HT-29 (cell line): Measurements from ENCODE around the gene DEFB110. TPM values are rescaled to one million over a fixed set of nuclear protein-coding genes. Genes with fewer than 3 reads are reported as not detected.

Experiments used
- DNase-seq: peaks from one replicate; pipeline ENCODE4 v3.0.0-alpha.2; 2015; ENCODE audit warnings: low spot score
- total RNA-seq: library from RNA; depleted of rRNA; stranded (reverse); fragments of >200 nt; shearing (Covaris generic); gene quantifications from 2 replicates; pipeline ENCODE4 v1.2.3, GENCODE V29; 2014; rRNA removed

Gene DEFB110
- not detected in 2 replicates for total RNA-seq

- DNase-seq: no peak
Measured at GRCh38 chr6:50021894-50022293, at the start of gene DEFB110. Gene DEFB110 (minus strand): TSS chr6:50021994. CDS start chr6:50021935, 59 bp downstream.

GRCh38 chr6:50070101-50070500 lies 48.3 kb upstream of the DEFB110 start:
- no peak for DNase-seq

GRCh38 chr6:50062051-50062450 lies 40.3 kb upstream of the DEFB110 start:
- DNase-seq: peak; percentile 19

GRCh38 chr6:50056242-50056641 lies 34.4 kb upstream of the DEFB110 start:
- DNase-seq: no peak

GRCh38 chr6:50049829-50050228 lies 28.0 kb upstream of the DEFB110 start, which contains the start of gene DEFB112:
Gene DEFB112 (minus strand): TSS chr6:50049929. CDS start chr6:50049869, 60 bp downstream.
- DNase-seq: no peak

- DNase-seq: no peak
Measured at GRCh38 chr6:50047026-50047425, 25.2 kb upstream of the DEFB110 start.

- peak; percentile 41 for DNase-seq
Measured at GRCh38 chr6:50030777-50031562, 9.2 kb upstream of the DEFB110 start.

- no peak for DNase-seq
Measured at GRCh38 chr6:50030350-50030749, 8.6 kb upstream of the DEFB110 start.

GRCh38 chr6:50025258-50025657 lies 3.5 kb upstream of the DEFB110 start:
- DNase-seq: no peak

- DNase-seq: no peak
Measured at GRCh38 chr6:50007819-50008218, 14.0 kb downstream of the DEFB110 start.

GRCh38 chr6:50003139-50003538 lies 18.7 kb downstream of the DEFB110 start:
- DNase-seq: no peak

GRCh38 chr6:49995278-49995677 lies 26.5 kb downstream of the DEFB110 start:
- DNase-seq: no peak

- no peak for DNase-seq
Measured at GRCh38 chr6:49988900-49989299, 32.9 kb downstream of the DEFB110 start.

- no peak for DNase-seq
Measured at GRCh38 chr6:49987749-49988148, 34.0 kb downstream of the DEFB110 start.

- no peak for DNase-seq
Measured at GRCh38 chr6:49986551-49986950, 35.2 kb downstream of the DEFB110 start.

- no peak for DNase-seq
Measured at GRCh38 chr6:49982046-49982445, 39.7 kb downstream of the DEFB110 start.

- no peak for DNase-seq
Measured at GRCh38 chr6:49980898-49981297, 40.9 kb downstream of the DEFB110 start.

GRCh38 chr6:49979584-49979983 lies 42.2 kb downstream of the DEFB110 start:
- no peak for DNase-seq

- DNase-seq: no peak
Measured at GRCh38 chr6:49978332-49979226, 43.2 kb downstream of the DEFB110 start.

- DNase-seq: no peak
Measured at GRCh38 chr6:49969605-49970004, 52.2 kb downstream of the DEFB110 start, which contains the start of gene DEFB113. Gene DEFB113 (minus strand): TSS chr6:49969625. CDS start chr6:49969625, 0 bp downstream.
